ENCODE results near the gene HS3ST1. TPM values are rescaled to one million over a fixed set of nuclear protein-coding genes. Genes with fewer than 3 reads are reported as not detected.

Gene HS3ST1
- total RNA-seq, 1 experiment from 2014 or later, result not detected

DNA sequence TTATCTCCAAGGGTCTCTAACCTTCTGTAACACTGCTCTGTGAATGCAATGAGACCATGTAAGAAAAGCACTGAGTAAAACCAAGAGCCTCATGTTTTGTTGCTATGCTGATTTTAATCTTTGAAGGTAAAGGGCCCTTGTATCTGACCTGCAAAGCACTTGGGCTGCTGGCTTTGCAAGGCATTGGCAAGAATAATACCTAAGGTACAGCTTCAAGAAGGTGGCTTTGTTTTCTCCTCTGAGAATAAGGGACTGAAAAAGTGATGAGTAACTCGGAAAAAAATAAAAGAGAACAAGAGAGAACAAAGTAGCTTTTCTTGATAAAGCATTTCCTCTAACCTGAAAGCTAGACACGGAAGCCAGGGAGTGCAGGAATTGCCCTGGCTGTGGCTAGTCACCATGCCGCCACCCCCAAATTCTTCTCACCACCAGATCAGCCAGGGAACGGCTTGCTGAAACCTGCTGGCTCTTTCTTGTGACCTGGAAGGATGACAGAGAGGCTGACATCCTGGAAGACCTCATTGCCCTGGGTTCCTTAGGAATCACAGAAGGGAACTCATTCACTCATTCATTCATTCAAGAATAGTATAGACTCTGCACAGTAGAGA lies 41.8 kb upstream of the HS3ST1 start:
- no peaks in the 10 kb centered on the region for H3K36me3 ChIP-seq (ENCODE audit: insufficient read depth, low read length, poor library complexity, severe bottlenecking)
- no peaks in the 10 kb centered on the region for H3K4me1 ChIP-seq (ENCODE audit: insufficient read depth, low read length, poor library complexity, severe bottlenecking)
- POLR2A ChIA-PET (ENCODE audit: low non-redundant PET), result no interaction called here
- no peaks in the 10 kb centered on the region for H3K27me3 ChIP-seq (replicated peaks; ENCODE audit: insufficient read depth, low read depth, low read length, poor library complexity)
- H3K4me3 ChIP-seq (ENCODE audit: low read depth, low read length, poor library complexity, severe bottlenecking), result no peak overlapping the region
- no TSS peak for BruUV-seq (replicated peaks)
- CTCF ChIA-PET, result no interaction called here
- DNase-seq (ENCODE audit: low spot score), result no peak
- TF ChIP-seq EZH2 (IDR thresholded peaks at IDR 0.05; ENCODE audit: borderline replicate concordance, low read depth, low read length, poor library complexity, severe bottlenecking), result no peak
- TF ChIP-seq, protein P1, sequence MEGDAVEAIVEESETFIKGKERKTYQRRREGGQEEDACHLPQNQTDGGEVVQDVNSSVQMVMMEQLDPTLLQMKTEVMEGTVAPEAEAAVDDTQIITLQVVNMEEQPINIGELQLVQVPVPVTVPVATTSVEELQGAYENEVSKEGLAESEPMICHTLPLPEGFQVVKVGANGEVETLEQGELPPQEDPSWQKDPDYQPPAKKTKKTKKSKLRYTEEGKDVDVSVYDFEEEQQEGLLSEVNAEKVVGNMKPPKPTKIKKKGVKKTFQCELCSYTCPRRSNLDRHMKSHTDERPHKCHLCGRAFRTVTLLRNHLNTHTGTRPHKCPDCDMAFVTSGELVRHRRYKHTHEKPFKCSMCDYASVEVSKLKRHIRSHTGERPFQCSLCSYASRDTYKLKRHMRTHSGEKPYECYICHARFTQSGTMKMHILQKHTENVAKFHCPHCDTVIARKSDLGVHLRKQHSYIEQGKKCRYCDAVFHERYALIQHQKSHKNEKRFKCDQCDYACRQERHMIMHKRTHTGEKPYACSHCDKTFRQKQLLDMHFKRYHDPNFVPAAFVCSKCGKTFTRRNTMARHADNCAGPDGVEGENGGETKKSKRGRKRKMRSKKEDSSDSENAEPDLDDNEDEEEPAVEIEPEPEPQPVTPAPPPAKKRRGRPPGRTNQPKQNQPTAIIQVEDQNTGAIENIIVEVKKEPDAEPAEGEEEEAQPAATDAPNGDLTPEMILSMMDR (conservative IDR thresholded peaks at IDR 0.05; ENCODE audit: low read depth, low read length), result no peak
- H3K27ac ChIP-seq (ENCODE audit: low read depth, low read length, poor library complexity, severe bottlenecking), result no peak overlapping the region
- intact Hi-C loops (cut with micrococcal nuclease; ENCODE audit: unreplicated experiment), result no loop called here
- peaks cover 23% of the 10 kb centered on the region for H3K9me3 ChIP-seq (ENCODE audit: low read depth, low read length, poor library complexity, severe bottlenecking)

DNA sequence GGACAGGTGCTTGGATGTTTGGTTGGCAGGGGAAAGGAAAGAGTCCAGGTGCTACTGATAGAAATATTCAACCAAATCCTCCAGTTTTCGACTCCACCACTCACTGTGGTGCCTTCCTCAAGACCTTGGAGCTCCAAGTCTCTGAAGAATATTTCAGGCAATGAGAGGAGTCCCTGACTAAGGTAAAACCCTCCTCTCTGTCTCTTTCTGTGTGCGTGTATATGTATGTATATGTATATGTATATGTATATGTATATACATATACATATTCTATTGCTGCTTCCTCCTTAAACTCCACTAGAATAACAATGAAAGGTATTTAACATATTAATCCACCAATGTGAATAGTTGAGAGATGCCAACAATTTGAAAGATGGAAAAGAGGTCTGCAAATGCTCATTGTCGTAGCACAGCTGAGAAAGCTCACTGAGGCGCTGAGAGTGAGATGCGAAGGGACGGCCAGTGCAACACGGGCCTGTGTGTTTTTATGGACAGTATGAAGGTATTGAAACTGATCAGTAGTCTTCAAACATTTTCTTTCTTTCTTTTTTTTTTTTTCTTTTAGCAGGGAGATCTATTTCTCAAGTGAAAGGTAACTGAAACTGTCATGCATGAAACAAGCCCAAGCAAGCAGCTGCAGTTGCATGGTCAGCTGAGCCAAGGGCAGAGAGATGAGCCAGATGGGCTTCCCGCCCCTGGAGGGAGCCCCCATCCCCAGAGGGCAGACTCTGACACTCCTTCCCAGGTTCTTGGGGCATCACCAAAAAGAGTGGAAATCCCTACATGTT lies 41.1 kb upstream of the HS3ST1 start:
- no peak overlapping the region for H3K4me3 ChIP-seq (ENCODE audit: low read depth, low read length, poor library complexity, severe bottlenecking)
- no peak for DNase-seq (ENCODE audit: low spot score)
- CTCF ChIA-PET, result no interaction called here
- intact Hi-C loops (cut with micrococcal nuclease; ENCODE audit: unreplicated experiment), result no loop called here
- no peaks in the 10 kb centered on the region for H3K36me3 ChIP-seq (ENCODE audit: insufficient read depth, low read length, poor library complexity, severe bottlenecking)
- no TSS peak for BruUV-seq (replicated peaks)
- peaks cover 28% of the 10 kb centered on the region for H3K9me3 ChIP-seq (ENCODE audit: low read depth, low read length, poor library complexity, severe bottlenecking)
- H3K27me3 ChIP-seq (replicated peaks; ENCODE audit: insufficient read depth, low read depth, low read length, poor library complexity), result no peaks in the 10 kb centered on the region
- H3K4me1 ChIP-seq (ENCODE audit: insufficient read depth, low read length, poor library complexity, severe bottlenecking), result no peaks in the 10 kb centered on the region
- no peak overlapping the region for H3K27ac ChIP-seq (ENCODE audit: low read depth, low read length, poor library complexity, severe bottlenecking)
- POLR2A ChIA-PET (ENCODE audit: low non-redundant PET), result no interaction called here
- TF ChIP-seq EZH2 (IDR thresholded peaks at IDR 0.05; ENCODE audit: borderline replicate concordance, low read depth, low read length, poor library complexity, severe bottlenecking), result no peak
- TF ChIP-seq, protein P1 (conservative IDR thresholded peaks at IDR 0.05; ENCODE audit: low read depth, low read length), result no peak

DNA sequence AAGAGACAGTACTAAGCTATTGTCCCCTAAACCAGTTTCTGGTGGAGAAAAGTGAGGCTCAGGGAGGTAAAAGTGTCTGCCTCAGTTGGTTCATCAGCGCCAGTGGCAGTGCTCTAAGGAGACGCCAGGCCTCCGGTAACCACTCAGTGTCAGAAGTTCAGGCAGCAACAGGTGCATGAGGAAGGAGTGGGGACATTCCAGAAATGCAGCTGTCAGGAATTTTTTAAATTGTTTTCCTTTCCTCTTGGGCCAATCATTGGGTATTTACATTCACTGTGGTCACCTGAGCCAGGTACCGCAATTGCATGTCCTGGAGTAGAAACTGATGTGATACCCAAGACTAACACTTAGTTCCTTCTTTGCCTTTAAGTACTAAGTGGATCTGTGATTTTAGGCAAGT lies 40.2 kb upstream of the HS3ST1 start:
- POLR2A ChIA-PET (ENCODE audit: low non-redundant PET), result no interaction called here
- no peak for TF ChIP-seq EZH2 (IDR thresholded peaks at IDR 0.05; ENCODE audit: borderline replicate concordance, low read depth, low read length, poor library complexity, severe bottlenecking)
- TF ChIP-seq, protein P1 (conservative IDR thresholded peaks at IDR 0.05; ENCODE audit: low read depth, low read length), result no peak
- H3K4me1 ChIP-seq (ENCODE audit: insufficient read depth, low read length, poor library complexity, severe bottlenecking), result no peaks in the 10 kb centered on the region
- no peaks in the 10 kb centered on the region for H3K36me3 ChIP-seq (ENCODE audit: insufficient read depth, low read length, poor library complexity, severe bottlenecking)
- BruUV-seq (replicated peaks), result no TSS peak
- H3K27ac ChIP-seq (ENCODE audit: low read depth, low read length, poor library complexity, severe bottlenecking), result no peak overlapping the region
- no peaks in the 10 kb centered on the region for H3K27me3 ChIP-seq (replicated peaks; ENCODE audit: insufficient read depth, low read depth, low read length, poor library complexity)
- H3K4me3 ChIP-seq (ENCODE audit: low read depth, low read length, poor library complexity, severe bottlenecking), result no peak overlapping the region
- H3K9me3 ChIP-seq (ENCODE audit: low read depth, low read length, poor library complexity, severe bottlenecking), result peaks cover 28% of the 10 kb centered on the region
- no peak for DNase-seq (ENCODE audit: low spot score)
- CTCF ChIA-PET, result no interaction called here
- intact Hi-C loops (cut with micrococcal nuclease; ENCODE audit: unreplicated experiment), result no loop called here

Data from A673 (cell line).